ENCODE data around the gene PLEKHH1. TPM values are rescaled to one million over a fixed set of nuclear protein-coding genes. Genes with fewer than 3 reads are reported as not detected.
"Not testable (repeated sequence)": the region's sequence is repeated elsewhere in the genome, so short reads cannot be mapped to it uniquely, and the experiment has no call there.

PLEKHH1 gene
- total RNA-seq, 1 donor from 2014 or later, result 25.3 TPM

DNA sequence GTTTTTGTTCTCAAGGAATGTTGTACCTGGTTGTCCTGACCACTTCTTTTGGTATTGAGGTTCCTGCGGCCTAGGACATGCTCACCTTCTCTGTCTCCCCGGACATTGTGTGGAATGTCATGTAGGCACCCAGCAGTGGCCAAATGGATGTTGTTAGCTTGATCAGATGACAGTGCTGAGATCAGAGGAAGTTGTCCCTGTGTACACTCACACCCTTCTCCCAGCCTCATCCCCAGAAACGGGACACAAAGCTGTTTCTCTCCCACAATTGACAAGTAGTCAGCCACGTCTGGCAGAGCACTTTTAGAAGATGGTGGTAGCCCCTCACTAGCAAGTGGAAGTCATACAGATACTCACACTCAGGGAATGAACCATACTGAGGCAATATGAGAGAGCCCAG lies 3.0 kb downstream of the PLEKHH1 start:
- peaks cover 17% of the 10 kb centered on the region for H3K27me3 Mint-ChIP-seq
- peaks cover 6% of the 10 kb centered on the region for H3K4me1 Mint-ChIP-seq (ENCODE audit: unreplicated experiment)
- TF ChIP-seq, protein P1, sequence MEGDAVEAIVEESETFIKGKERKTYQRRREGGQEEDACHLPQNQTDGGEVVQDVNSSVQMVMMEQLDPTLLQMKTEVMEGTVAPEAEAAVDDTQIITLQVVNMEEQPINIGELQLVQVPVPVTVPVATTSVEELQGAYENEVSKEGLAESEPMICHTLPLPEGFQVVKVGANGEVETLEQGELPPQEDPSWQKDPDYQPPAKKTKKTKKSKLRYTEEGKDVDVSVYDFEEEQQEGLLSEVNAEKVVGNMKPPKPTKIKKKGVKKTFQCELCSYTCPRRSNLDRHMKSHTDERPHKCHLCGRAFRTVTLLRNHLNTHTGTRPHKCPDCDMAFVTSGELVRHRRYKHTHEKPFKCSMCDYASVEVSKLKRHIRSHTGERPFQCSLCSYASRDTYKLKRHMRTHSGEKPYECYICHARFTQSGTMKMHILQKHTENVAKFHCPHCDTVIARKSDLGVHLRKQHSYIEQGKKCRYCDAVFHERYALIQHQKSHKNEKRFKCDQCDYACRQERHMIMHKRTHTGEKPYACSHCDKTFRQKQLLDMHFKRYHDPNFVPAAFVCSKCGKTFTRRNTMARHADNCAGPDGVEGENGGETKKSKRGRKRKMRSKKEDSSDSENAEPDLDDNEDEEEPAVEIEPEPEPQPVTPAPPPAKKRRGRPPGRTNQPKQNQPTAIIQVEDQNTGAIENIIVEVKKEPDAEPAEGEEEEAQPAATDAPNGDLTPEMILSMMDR (conservative IDR thresholded peaks at IDR 0.05), result no peak
- H3K36me3 Mint-ChIP-seq, result no peaks in the 10 kb centered on the region
- no peak for DNase-seq (ENCODE audit: extremely low spot score, unreplicated experiment)
- no peaks in the 10 kb centered on the region for H3K9me3 Mint-ChIP-seq
- H3K27ac Mint-ChIP-seq, result no peak overlapping the region
- no peak overlapping the region for H3K4me3 Mint-ChIP-seq

DNA sequence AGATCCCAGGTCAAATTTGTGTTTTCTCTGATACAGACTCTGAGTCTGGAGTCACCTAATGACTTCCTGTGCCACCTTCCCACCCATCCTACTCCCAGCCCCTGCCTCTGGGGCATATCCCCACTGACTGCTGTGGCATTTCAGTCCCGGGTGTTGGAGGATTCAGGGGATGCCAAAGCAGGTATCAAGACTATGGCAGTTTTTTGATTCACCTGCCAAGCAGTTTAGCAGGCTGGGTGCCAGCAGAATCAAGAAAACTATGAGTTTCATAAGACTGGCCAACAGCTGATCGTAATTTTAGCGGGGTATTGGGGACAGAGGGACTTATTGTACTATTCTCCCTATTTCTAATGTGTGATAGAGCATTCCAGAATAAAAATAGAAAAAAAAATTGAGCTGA lies 4.6 kb downstream of the PLEKHH1 start:
- peaks cover 9% of the 10 kb centered on the region for H3K27me3 Mint-ChIP-seq
- H3K27ac Mint-ChIP-seq, result no peak overlapping the region
- no peaks in the 10 kb centered on the region for H3K36me3 Mint-ChIP-seq
- DNase-seq (ENCODE audit: extremely low spot score, unreplicated experiment), result no peak
- H3K4me1 Mint-ChIP-seq (ENCODE audit: unreplicated experiment), result peaks cover 6% of the 10 kb centered on the region
- no peaks in the 10 kb centered on the region for H3K9me3 Mint-ChIP-seq
- TF ChIP-seq, protein P1 (conservative IDR thresholded peaks at IDR 0.05), result no peak
- H3K4me3 Mint-ChIP-seq, result no peak overlapping the region

DNA sequence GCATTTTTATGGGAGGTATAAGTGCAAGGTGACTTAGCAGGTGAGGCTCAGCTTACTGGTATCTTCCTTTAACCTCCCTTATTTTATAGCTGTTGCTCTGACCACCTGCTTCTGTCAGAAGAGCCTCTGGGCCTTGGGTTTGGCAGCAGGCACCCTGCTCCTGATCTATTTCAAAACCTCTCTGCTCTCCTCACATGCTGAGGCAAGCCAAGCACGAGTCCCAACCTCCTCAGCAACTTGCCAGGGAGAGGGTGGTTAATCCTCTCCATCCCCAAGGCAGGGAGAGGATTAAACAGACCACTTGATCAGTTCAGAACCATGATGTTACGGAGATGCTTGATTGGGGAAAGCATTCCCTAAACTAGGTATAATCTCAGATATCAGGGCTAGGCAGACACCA lies 5.4 kb downstream of the PLEKHH1 start:
- no peak overlapping the region for H3K27ac Mint-ChIP-seq
- no peak for DNase-seq (ENCODE audit: extremely low spot score, unreplicated experiment)
- no peak overlapping the region for H3K4me3 Mint-ChIP-seq
- TF ChIP-seq, protein P1 (conservative IDR thresholded peaks at IDR 0.05), result no peak
- peaks cover 6% of the 10 kb centered on the region for H3K4me1 Mint-ChIP-seq (ENCODE audit: unreplicated experiment)
- peaks cover 9% of the 10 kb centered on the region for H3K27me3 Mint-ChIP-seq
- no peaks in the 10 kb centered on the region for H3K9me3 Mint-ChIP-seq
- H3K36me3 Mint-ChIP-seq, result peaks cover 5% of the 10 kb centered on the region

DNA sequence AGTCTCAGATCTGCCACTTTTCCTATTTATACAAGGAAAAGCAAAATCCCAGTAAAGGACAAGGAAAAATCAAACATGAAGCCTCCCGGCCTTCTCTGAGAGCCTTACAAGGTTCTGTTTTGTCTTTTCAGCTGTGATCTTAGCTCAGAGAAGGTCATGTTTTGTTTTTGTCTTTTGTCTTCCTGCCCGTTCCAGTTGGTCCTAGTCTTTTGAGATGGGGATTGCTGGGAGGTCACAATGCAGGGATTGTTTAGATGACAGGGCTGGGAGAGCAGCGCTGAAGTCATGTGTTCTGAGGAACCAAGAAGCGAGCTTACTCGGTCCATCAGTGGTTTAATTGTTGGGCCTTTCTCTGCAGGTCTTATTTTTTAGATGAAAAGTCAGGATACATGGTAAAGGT lies 6.0 kb downstream of the PLEKHH1 start:
- Mint-ChIP-seq H3K27me3 (peaks cover 5% of the 10 kb centered on the region), H3K4me1 (ENCODE audit: unreplicated experiment) (peaks cover 6% of the 10 kb centered on the region), H3K9me3 (no peaks in the 10 kb centered on the region), H3K27ac (no peak overlapping the region), H3K4me3 (no peak overlapping the region), H3K36me3 (peaks cover 11% of the 10 kb centered on the region)
- TF ChIP-seq, protein P1 (conservative IDR thresholded peaks at IDR 0.05), result no peak
- no peak for DNase-seq (ENCODE audit: extremely low spot score, unreplicated experiment)

DNA sequence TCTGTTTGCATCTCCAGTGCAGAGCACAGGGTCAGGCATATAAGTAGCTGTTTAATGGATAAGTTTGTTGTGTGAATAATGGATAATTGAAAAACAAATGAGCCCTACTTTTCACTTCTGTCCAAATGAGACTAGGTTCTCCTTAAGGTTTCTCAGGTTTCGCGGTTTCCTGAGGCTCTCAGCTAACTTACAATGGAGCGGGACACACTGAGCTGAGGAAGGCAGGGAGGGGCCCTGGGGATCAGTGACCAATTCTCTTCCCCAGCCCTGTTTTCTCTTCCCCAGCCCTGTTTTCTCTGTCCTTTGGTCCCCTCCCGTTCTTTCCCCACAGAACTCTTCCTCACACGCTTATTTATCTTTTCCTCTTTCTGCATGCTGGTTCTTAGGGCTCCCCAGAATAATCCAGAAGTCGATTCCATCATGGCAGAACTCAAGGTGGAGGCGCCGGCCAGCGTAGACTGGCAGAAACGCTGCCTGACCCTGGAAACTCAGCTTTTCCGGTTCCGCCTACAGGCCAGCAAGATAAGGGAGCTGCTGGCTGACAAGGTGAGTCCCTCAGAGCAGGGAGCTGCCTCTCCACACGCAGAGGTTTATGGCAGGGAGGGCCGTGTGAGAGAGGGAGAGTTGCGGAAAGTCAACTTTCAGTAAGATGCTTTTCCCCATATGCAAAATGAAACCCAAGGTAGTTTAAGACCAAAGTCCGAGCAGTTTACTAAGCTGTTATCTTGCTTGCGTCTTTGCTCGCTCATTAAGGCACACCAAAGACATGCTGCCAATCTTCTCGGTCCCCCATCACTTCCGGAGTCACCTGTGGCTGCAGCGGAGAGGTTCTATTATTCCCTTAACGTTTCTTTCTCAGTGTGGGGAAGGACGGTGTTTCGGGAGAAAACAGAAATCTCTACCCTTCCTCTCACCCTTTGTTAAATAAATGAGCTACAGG lies 8.6 kb downstream of the PLEKHH1 start:
- TF ChIP-seq, protein P1 (conservative IDR thresholded peaks at IDR 0.05), result no peak
- Mint-ChIP-seq H3K4me1 (ENCODE audit: unreplicated experiment) (peaks cover 6% of the 10 kb centered on the region), H3K4me3 (peak overlapping the region; percentile 63), H3K36me3 (peaks cover 14% of the 10 kb centered on the region), H3K27ac (peak overlapping the region; percentile 85), H3K9me3 (no peaks in the 10 kb centered on the region), H3K27me3 (no peaks in the 10 kb centered on the region)
- no peak for DNase-seq (ENCODE audit: extremely low spot score, unreplicated experiment)

DNA sequence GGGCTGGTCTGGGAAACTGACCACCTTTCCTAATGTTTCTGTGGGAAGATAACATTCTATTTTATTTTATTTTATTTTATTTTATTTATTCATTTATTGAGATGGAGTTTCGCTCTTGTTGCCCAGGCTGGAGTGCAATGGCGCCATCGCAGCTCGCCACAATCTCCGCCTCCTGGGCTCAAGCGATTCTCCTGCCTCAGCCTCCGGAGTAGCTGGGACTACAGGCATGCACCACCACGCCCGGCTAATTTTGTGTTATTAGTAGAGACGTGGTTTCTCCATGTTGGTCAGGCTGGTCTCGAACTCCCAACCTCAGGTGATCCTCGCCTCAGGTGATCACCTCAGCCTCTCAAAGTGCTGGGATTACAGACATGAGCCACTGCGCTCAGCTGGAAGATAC lies 9.5 kb downstream of the PLEKHH1 start:
- not testable (repeated sequence) for H3K27ac Mint-ChIP-seq; H3K9me3 Mint-ChIP-seq; H3K4me3 Mint-ChIP-seq; H3K4me1 Mint-ChIP-seq (ENCODE audit: unreplicated experiment); DNase-seq (ENCODE audit: extremely low spot score, unreplicated experiment); H3K27me3 Mint-ChIP-seq
- H3K36me3 Mint-ChIP-seq, result peaks cover 17% of the 10 kb centered on the region
